ENCODE measurements around the gene MEP1B.

Gene MEP1B

DNA sequence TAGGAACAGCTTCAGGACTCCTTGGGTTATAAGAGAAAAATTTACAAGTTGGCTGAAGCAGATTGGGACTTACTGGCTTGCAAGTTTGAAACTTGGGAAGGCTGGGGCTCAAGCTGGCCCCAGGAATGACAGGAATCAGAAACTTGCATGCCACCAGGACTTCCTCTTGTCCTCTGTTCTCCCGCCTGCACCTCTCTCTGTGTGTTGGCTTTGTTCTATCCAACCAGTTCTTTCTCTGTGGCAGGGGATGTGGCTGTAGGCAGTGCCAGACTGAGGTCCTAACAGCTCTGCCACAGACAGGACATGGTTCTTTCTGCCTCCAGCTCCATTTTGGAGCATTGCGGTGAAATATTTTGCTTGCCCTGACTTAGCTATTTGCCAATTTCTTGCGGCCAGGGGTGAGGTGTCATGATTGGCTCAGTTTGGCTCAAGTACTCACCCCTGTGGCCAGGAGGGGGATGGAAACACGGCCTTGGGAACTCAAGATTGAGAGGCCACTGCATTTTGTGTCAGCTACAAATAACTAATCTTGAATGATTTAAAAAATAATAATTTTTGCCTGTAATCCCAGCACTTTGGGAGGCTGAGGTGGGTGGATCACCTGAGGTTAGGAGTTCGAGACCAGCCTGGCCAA lies 48.9 kb downstream of the MEP1B start:
- FAIRE-seq (no peak), DNase-seq (ENCODE audit: insufficient read length, low spot score) (no peak)
- no peak for TF ChIP-seq POLR2A (IDR thresholded peaks at IDR 0.05; ENCODE audit: low read depth, low read length)

DNA sequence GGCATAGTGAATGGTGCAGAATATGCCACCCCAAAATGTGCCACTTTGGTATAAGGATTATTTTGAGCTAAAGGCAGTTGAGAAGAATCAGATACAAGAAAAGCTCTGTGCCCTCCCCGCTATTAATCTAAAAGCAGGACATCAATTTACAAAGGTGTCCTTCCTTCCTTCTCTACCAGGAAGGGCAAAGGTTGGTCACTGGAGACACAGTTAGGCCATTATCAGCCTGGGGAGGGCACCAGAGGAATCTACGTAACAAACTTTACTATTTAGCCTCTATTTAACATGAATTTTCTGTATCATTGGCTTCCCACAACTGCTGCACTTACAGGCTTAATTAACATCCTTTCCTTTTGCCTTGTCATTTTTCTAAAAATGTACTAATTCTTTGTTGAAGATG lies 52.6 kb downstream of the MEP1B start:
- no peak for DNase-seq (ENCODE audit: insufficient read length, low spot score)
- no peak for TF ChIP-seq POLR2A (IDR thresholded peaks at IDR 0.05; ENCODE audit: low read depth, low read length)
- FAIRE-seq: no peak

DNA sequence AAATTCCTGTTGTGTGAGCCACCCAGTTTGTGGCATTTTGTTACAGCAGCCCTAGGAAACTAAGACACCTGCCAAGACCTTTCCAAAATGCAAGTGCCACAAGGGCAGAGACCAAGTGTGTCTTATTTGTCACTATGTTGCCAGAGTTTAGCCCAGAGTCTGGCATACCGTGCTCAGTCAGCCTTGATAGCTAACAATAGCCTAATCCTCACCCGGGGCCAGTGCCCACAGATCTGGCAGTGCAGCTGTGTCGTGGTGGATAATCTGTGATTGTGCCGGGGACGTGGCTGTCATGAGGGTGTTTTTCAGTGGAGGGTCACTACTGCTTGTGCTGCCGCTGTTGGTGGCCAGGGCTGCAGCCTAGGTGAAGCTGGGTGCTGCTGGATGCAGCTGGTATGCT lies 53.5 kb downstream of the MEP1B start:
- no peak for DNase-seq (ENCODE audit: insufficient read length, low spot score)
- FAIRE-seq: no peak
- TF ChIP-seq POLR2A (IDR thresholded peaks at IDR 0.05; ENCODE audit: low read depth, low read length): no peak

DNA sequence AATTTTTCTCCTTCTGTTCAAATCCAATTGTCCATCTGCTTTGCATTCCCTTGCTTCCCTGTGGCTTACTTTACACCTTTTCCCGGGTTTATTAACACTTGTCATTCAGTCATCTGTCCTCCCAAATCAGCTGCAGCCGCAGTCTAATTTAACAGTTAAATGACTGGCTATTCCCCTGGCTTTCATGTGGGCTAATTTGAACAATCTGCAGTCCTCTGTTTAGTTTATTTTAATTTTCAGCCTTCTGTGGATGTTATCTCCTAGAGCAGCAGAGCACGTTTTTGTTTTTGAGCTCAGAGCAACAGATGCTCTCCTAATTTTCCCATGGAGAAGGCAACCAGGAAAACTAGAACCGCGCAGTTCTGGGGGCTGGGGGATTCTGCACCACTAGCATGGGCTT lies 55.0 kb downstream of the MEP1B start:
- FAIRE-seq (no peak), DNase-seq (ENCODE audit: insufficient read length, low spot score) (no peak)
- TF ChIP-seq POLR2A (IDR thresholded peaks at IDR 0.05; ENCODE audit: low read depth, low read length): no peak

DNA sequence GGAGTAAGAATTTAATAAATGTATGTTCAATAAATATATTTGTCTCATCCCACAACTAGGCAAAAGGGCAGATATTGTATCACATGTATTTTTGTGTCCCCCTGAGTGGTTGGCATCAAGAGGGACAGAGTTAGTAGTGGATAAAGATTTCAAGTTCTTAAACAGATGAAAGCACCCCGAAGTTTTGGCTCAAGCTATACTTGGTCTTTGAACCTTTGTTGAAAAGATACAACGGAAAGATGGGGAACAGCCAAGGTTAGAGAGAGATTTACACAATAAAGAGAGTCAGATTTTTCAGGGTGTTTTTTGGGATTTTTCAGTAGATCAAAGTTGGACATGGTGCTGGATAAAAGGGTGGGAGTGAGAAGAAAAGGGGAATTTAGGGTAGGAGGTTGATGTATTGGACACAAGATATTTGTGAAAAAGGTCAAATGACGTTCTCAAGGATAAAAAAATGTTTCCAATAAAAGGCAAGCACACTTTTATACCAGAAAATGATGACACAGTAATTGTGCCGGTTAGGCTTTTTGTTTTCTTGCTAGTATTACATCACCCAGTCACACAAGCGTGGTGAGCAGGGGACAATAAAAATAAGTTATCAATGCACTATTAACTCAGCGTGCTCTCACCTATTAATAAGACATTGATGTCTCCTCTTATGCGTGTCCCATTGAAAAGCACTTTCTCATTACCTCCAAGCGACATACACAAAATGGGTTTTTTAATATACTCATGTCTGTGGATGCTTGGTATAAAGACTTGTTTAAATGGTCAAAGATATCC lies 59.5 kb downstream of the MEP1B start:
- FAIRE-seq (no peak), DNase-seq (ENCODE audit: insufficient read length, low spot score) (no peak)
- no peak for TF ChIP-seq POLR2A (IDR thresholded peaks at IDR 0.05; ENCODE audit: low read depth, low read length)

DNA sequence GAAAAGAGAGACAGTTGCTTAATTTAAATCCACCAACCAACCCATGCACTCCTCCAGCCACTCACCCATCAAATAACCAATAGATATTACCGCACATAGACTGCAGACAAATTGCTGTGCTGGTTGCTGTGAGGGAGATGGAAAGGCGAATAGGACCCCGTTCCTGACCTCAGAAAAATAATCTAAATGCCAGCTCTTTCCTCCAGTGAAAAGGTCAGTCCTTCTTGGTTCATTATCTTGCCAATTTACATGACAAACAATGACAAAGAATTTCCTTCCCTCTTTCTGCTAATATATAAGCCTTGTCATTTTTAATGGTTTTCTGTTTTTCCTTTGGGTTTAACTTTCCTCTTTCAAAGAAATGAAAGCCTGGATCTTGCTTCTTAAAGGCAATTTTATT lies 61.6 kb downstream of the MEP1B start:
- no peak for FAIRE-seq
- TF ChIP-seq POLR2A (IDR thresholded peaks at IDR 0.05; ENCODE audit: low read depth, low read length): no peak
- no peak for DNase-seq (ENCODE audit: insufficient read length, low spot score)

DNA sequence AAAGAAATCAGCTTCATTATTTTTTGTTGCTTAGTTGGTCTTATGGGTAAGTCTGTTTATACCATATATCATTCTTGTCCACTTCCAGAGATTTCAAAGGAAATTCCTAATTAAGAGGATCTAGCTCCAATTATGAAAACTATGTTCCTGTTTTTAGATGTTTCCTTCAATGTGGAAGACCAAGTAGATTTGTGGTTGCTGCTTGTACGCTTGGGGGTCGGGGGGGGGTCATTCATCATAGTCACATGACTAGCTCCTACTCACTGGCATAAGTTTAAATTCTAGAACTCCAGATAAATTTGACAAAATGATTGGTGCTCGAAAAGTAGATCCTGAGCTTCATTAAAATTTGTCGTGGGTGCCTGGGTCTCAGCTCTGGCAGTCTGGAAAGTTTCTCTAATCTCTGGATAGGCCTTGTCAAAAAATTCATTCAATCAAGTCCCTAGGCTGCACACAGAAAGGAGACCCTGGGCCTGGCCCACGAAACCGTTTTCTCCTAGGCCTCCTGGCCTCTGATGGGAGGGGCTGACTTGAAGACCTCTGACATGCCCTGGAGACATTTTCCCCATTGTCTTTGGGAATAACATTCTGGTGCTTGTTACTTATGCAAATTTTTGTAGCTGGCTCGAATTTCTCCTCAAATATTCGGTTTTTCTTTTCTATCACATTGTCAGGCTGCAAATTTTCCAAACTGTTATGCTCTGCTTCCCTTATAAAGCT lies 62.5 kb downstream of the MEP1B start:
- TF ChIP-seq POLR2A (IDR thresholded peaks at IDR 0.05; ENCODE audit: low read depth, low read length): no peak
- DNase-seq (ENCODE audit: insufficient read length, low spot score) (no peak), FAIRE-seq (no peak)

DNA sequence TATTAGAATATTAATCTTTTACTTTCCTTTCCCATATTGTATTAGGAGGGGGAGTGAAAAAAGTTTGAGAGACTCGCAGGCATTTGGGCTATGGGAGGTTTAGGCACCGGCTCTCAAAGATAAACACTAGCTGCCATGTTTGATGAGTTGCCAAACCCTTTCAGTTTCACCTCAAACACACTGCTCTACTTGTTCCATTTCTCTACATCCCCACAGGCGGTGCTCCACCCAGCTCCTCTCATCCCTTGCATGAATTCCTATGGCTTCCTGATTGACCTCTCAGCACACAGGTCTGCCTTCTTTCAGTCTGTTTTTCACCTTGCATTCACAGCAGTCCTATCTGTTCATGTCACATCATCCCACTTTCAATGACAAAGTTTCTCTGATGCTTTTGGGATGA lies 65.7 kb downstream of the MEP1B start:
- no peak for DNase-seq (ENCODE audit: insufficient read length, low spot score)
- TF ChIP-seq POLR2A (IDR thresholded peaks at IDR 0.05; ENCODE audit: low read depth, low read length): no peak
- FAIRE-seq: no peak

DNA sequence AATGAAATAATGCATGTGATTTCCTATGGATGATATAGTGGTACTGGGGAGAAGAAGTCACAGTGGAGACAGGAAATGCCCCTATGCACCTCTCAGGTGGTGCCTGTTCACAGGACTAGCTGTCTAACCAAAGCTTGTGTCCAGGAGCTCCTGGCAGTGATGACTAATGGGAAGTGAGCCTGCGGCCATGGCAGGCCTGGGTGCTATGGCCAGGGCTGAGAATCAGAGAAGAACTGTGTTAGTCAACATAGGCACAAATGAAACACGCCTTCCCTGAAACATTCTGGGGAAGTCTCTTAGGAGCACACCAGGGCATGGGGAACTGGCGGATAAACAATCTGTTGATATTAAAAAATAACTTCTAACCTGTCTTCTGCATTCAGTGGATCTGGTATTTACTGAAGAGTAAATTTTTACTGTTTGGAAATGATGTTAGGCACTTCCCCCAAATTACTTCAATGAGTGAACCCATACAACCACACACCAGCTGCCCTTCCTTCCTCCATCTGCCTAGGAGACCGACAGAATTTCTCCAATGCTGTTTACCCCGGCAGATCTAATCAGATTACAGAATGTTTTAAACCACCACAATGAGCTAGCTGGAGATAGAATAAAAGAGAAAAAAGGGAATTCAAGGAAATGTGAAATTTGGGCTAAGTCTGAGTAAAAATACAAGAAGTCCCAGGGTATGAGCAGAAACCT lies 67.4 kb downstream of the MEP1B start:
- no peak for TF ChIP-seq POLR2A (IDR thresholded peaks at IDR 0.05; ENCODE audit: low read depth, low read length)
- FAIRE-seq (no peak), DNase-seq (ENCODE audit: insufficient read length, low spot score) (no peak)

DNA sequence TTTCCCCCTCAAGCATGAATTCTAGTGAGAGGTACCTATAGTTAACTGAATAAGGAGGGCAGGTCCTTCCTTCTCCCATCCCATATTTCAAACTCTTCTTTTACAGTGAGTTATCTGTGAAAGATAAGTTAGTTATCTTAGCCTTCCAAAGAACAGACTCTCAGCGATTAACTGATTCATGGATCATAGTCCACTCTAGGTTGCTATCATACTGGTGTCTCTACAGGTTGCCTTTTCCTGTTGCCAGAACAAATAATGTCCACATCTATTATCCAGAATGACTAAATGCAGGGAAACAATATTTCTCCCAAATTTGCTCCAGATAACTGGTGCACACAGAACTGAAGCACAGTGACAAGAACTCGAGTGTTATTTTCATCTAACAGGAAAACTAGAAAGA lies 68.3 kb downstream of the MEP1B start:
- FAIRE-seq (no peak), DNase-seq (ENCODE audit: insufficient read length, low spot score) (no peak)
- TF ChIP-seq POLR2A (IDR thresholded peaks at IDR 0.05; ENCODE audit: low read depth, low read length): no peak

DNA sequence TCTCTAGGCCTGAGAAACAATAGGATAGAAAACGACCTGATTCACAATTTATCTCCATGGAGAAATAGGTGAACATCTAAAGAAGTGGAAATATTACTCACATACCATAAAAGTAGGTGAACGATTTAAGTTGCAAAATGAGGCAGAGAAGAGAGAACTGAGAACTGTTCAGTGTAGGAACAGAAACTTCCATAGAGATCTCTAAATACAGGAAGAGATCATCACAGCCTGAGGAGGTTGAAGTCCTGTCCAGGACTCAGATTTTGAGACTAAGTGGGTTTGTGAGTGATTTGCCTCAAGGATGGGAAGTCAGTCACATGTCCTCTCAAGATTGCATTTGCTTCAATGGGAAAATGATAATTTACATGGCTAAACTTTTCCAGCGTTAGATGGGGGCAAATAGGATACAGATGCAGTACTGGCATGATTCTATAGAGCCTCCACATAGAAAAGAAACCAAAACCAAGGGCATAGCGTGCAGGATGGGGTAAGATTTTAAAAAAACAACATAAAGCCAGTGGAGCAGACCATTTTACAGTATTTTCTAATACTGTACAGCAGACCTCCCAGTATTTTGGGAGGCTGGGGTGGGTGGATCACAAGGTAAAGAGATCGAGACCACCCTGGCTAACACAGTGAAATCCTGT lies 68.8 kb downstream of the MEP1B start:
- no peak for TF ChIP-seq POLR2A (IDR thresholded peaks at IDR 0.05; ENCODE audit: low read depth, low read length)
- no peak for FAIRE-seq
- DNase-seq (ENCODE audit: insufficient read length, low spot score): no peak

DNA sequence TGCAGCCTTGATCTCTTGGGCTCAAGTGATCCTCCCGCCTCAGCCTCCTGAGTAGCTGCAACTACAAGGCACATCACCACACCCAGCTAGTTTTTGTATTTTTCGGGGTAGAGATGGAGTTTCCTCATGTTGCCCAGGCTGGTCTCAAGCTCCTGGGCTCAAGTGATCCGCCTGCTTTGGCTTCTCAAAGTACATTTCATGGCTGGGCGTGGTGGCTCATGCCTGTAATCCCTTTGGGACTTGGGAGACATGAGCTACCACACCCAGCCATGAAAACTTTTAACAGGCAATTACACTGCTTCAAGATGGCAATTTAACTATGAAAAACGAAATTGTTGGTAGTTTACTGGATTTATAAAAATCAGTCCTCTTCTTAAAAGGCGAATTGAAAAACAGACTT lies 69.7 kb downstream of the MEP1B start:
- FAIRE-seq (no peak), DNase-seq (ENCODE audit: insufficient read length, low spot score) (no peak)
- TF ChIP-seq POLR2A (IDR thresholded peaks at IDR 0.05; ENCODE audit: low read depth, low read length): no peak

DNA sequence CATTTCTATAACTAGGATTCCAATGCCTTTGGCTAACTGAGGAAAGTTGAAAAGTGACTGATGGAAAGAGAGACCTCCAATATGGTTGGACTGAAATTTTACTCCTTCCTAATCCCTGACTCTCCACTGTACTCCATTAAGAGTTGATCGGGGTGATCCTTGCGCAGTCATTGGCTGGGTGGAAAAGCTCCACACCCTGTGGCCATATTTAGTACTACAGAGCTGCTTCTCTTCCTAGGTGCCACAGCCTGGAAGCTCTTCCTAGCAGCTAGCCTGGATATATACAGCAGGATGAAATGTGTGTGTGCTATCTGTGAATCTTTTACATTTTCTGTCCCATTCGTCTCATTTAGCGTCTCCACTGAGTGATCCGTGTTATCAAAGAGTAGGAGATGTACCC lies 71.2 kb downstream of the MEP1B start:
- no peak for TF ChIP-seq POLR2A (IDR thresholded peaks at IDR 0.05; ENCODE audit: low read depth, low read length)
- no peak for FAIRE-seq
- no peak for DNase-seq (ENCODE audit: insufficient read length, low spot score)

DNA sequence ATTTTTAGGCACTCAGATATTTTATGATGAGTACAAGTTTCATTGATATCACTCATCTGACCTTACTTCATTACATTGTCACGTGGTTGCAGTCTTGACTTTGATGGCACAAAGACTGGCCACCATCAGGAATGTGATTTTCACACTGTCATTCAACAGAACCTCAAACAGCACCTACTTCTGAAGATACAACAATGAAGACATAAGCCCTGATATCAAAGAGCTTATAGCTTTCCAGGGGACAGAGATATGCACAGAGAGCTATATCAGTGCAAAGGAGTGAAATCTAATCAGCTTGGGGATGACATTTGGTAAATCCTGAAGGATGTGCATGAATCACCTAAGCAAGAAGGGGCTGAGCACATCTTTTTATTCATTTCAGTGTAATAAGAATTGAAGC lies 72.3 kb downstream of the MEP1B start:
- TF ChIP-seq POLR2A (IDR thresholded peaks at IDR 0.05; ENCODE audit: low read depth, low read length): no peak
- FAIRE-seq: no peak
- no peak for DNase-seq (ENCODE audit: insufficient read length, low spot score)
